Stimulated activated CD8-positive, alpha-beta memory T cell treated with anti-CD3 and anti-CD28 coated beads, Interleukin-12 subunit alpha, Interleukin-12 subunit beta, amount 100 ng/mL, for 1 hour (primary cell): ENCODE results near the gene NPIPB9.
A peak's percentile ranks its signal among the peaks of the same experiment; 100 is the strongest.
"Not testable (repeated sequence)": the region's sequence is repeated elsewhere in the genome, so short reads cannot be mapped to it uniquely, and the experiment has no call there.

Source experiments
- DNase-seq: peaks from one replicate; pipeline ENCODE4 v3.0.0-alpha.2; 2020; ENCODE audit warnings: low read depth

The NPIPB9 gene

DNA sequence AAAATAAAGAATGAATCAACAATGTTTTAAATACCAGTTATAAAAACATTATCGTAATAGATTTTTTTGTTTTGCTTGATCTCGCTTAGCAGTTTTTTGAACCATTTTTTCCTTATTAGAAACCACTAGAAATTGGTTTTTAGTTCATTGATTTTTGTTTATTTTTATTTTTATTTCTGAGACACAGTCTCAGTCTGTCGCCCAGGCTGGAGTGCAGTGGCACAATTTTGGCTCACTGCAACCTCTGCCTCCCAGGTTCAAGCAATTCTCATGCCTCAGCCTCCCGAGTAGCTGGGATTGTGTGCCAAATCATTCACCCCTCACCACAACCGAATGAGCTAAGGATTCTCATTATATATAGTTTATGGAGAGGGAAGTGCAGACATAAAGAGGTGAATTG is at the start of gene NPIPB9:
Gene NPIPB9 (plus strand): TSS at position 301 of the 400 bp plus-strand sequence.
- not testable (repeated sequence) for DNase-seq

DNA sequence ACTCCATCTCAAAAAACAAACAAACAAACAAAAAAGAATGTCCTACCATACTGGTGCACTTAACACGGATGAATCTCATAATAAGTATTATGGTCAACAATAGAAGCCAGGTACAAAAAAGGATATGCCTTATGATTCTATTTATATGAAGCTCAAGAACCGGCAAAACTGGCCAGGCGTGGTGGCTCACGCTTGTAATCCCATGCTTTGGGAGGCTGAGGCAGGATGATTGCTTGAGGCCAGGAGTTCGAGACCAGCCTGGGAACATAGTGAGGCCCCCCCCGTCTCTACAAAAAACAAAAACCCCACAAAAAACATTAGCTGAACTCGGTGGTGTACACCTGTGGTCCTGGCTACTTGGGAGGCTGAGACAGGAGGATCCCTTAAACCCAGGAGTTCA is 47.3 kb upstream of the NPIPB9 start:
- DNase-seq, result not testable (repeated sequence)

- DNase-seq, result not testable (repeated sequence)
Measured at GRCh38 chr16:28711220-28712083, 40.1 kb upstream of the NPIPB9 start, which contains the start of gene EIF3C. TSS of gene EIF3C (plus strand) at chr16:28711464. CDS start at chr16:28711687, 223 bp downstream.

DNA sequence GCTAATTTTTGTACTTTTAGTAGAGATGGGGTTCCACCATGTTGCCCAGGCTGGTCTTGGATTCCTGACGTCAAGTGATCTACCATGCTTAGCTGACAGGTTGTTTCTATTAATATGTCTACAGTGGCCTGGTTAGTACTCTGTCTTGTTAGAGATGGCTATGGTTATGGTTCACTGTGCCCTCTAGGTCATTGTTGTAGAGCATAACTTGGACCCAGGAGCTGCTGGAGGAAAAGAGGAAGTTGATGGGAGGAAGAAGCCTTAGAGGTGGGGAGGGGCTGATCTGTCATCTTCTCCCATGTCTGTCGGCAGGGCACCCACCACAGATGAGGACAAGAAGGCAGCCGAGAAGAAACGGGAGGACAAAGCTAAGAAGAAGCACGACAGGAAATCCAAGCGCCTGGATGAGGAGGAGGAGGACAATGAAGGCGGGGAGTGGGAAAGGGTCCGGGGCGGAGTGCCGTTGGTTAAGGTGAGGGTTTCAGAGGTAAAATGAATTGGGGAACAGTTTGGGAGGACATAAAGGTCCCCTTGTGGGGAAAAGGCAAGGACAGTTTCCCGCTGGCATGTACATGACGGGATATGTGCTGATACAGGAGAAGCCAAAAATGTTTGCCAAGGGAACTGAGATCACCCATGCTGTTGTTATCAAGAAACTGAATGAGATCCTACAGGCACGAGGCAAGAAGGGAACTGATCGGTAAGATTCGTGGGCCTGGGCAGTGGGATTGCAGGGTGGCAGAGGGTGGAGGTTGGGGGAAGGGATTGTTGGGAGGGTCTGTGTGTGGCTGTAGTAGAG is 28.5 kb upstream of the NPIPB9 start:
- not testable (repeated sequence) for DNase-seq

DNA sequence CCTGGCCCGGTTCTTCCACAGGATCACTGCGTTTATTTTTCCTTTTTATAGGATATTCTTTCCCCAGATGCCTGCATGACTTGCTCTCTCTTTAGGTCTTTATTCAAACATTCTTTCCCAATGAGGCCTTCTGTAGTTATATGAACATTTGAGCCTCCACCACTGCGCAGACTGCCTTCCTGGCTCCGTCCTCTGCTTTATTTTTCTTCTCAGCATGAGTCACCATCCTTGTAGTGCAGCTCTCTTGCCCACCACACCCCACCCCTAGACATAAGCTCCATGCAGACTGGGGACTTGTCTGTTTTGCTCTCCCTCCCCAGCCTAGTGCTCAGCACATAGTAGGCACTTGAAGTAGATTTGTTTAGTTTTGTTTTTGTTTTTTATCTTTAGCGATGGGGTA is 20.3 kb upstream of the NPIPB9 start:
- DNase-seq, result not testable (repeated sequence)

DNA sequence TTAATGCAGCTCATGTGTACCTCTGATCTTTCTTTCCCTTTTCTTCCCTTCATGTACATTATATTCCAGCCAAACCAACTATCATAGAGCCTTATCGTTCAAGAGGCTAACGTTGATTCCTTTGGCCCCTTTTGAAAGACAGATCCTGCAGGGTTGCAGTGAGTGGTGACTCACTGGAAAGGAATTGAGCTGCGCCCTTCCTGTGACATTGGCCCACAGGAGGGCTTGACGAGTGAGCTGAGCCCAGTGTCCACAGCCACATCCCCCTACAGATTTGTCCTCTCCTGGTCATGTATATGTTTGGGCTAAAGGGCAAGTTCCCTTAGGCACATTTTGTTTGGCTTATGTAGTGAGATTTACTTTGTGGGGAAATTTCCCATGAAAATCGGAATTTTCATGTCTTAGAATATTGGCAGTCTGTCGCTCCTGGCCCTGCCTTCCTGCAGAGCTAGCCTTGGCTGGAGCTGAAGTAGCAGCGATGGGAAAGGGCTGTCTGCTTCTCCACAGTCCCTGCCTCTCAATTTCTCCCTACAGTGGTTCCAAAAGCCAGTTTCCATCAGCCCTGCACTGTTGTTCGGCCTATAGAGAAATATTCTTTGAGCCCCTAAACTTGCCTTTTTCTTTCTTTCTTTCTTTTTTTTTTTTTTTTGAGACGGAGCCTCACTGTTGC is 19.0 kb upstream of the NPIPB9 start:
- not testable (repeated sequence) for DNase-seq

DNA sequence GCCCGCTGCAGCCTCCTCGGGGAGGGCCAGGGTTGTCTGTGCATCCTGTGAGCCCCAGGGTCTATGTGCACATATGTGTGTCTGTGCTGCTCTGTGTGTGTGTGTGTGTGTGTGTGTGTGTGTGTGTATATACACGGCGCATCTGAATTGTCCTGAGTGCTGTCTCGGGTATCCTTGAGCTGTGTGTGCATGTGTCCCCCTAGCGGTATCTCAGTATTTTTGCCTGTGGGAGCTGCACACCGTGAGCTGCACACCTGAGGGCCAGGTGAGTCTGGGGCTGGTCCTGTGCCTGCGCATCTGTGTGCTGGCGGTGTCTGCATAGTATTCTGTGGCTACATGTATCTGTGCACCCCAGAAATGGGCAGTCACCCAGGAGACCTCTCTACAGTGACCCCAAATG is 11.8 kb upstream of the NPIPB9 start:
- not testable (repeated sequence) for DNase-seq

GRCh38 chr16:28740631-28741030 is 11.0 kb upstream of the NPIPB9 start:
- DNase-seq, result not testable (repeated sequence)

GRCh38 chr16:28741295-28741694 is 10.3 kb upstream of the NPIPB9 start:
- not testable (repeated sequence) for DNase-seq

GRCh38 chr16:28746618-28747350 is 4.8 kb upstream of the NPIPB9 start:
- DNase-seq, result not testable (repeated sequence)

GRCh38 chr16:28749997-28750465 is 1.6 kb upstream of the NPIPB9 start:
- peak; percentile 8 for DNase-seq

DNA sequence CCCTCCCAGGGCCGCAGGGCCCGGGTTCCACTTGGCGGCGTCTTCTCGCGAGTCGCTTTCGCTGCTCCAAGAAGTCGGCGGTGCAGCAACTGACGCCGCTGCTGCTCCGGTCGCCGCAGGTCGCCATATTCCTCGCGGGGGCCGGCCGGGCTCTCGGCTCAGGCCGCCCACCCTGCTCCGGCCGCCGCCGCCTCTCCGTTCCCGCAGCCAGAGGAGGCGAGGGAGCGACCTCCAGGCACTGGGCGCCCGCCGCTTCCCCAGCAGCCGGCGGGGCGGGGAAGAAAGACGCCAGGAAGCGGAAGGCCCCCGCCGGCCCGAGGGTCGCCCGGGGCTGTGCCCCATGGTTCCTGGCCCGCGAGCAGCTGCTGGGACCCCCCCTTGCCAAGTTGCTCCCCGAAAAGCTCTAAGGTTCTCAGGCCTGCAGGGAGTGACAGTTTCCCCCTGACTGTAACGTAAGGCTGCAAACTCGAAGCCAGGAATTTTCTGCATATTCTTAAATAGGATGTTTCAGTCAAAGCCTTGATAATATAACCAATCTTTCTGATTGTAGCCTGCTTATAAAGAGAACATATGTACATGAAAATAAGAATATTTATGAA is 1.0 kb upstream of the NPIPB9 start:
- not testable (repeated sequence) for DNase-seq

DNA sequence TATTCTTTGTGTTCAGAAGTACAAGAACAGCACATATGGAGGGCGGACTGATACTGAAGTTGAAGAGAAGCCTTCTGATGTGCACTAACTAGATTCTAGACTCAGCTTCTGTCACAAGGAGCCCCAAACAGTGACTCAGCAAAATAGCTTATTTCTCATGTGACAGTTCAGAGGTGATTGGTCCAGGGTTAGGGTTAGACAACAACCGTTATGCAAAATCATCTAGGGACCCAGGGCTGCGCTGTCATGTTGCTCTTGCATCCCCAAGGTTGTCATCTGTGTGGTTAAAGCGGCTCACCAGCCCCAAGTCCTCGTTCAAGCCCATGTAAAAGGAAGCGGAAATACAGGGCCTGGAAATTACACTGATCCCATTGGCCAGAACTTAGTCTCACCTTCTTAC is 30.1 kb downstream of the NPIPB9 start:
- DNase-seq, result not testable (repeated sequence)

DNA sequence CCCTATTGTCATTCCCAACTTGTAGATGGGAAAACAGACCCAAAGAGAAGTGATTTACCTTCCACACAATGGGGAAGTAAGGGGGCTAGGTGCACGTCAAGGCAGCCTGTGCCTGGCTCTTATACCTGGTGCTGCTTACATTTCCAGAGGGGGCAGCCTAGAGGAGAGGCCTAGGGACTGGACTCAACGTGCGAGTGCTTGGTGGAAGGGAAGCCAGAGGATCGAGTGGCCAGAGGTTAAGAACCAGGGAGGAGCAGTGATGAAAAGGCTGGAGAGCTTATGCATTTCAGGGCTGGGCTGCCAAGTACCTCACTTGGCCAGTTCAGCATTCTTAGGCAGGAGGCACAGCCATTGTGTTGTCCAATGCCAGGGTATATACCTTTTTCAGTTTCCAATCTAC is 30.8 kb downstream of the NPIPB9 start:
- DNase-seq, result not testable (repeated sequence)

GRCh38 chr16:28802235-28803019 is 50.8 kb downstream of the NPIPB9 start:
- DNase-seq, result peak; percentile 52

DNA sequence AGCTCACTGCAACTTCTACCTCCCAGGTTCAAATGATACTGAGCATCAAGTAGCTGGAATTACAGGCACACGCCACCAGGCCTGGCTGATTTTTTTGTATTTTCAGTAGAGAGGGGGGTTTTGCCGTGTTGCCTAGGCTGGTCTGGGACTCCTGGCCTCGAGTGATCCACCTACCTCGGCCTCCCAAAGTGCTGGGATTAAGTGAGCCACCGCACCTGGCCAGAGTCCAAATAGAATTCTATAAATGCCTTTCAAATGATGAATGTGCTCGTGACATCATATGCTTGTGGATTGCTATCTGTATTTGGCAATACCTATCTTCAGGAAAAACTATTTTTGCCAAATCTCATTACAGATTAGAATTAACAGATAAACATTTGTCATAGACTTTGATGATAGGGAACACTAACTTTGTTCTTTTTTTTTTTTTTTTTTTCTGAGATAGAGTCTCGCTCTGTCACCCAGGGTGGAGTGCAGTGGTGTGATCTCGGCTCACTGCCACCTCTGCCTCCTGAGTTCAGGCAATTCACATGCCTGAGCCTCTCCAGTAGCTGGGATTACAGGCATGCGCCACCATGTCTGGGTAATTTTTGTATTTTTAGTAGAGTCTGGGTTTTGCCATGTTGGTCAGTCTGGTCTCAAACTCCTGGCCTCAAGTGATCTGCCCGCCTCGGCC is 56.0 kb downstream of the NPIPB9 start:
- not testable (repeated sequence) for DNase-seq

GRCh38 chr16:28820016-28820415 is 68.4 kb downstream of the NPIPB9 start:
- no peak for DNase-seq

GRCh38 chr16:28820546-28820945 is 69.0 kb downstream of the NPIPB9 start:
- DNase-seq, result not testable (repeated sequence)

DNA sequence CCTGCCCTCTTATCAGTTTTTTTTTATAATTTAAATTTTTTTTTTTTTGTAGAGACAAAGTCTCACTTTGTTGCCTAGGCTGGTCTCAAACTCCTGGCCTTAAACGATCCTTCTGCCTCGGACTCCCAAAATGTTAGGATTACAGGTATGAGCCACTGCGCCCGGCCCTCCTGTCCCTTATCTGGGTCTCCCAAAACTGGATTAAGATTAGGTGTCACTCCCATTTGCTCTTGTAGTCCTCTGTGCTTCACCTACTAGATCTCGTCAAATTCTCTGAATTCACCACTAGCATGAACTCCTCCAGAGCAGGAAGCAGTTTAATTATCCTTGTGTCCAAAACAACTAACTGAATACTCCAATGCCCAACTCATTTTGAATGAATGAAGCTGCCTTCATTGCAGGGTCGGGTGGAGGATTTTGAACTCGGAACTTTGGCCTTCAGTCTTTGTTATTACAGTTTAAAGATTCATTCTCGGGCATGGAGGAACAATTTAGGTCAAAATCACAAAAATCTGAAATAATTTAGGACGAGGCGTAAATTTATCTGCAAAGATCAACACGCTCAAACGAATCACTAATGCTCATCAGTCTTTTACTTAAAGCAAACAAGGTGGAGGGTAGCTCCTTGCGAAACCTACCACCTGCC is 70.4 kb downstream of the NPIPB9 start:
- DNase-seq, result no peak
